K562 (cell line): ENCODE data around the gene NHLRC2. TPM values are rescaled to one million over a fixed set of nuclear protein-coding genes. Genes with fewer than 3 reads are reported as not detected.
A peak's percentile ranks its signal among the peaks of the same experiment; 100 is the strongest.

Source experiments
- ATAC-seq: fragments of 200-7000 bp; cut with Tn5 transposase; 3 replicates; pipeline ENCODE4 v1.9.1; 2020; ENCODE audit warnings: moderate library complexity
- BruUV-seq: library from RNA; stranded (reverse); fragments of 400-500 nt; replicated peaks from 2 replicates; lab custom pipeline; 2021; lab: Mats Ljungman, UMichigan
- CTCF ChIA-PET: fragments of 300-600 bp; formaldehyde crosslinking; extraction: SDS; loops from one replicate; lab custom pipeline; 2021; ENCODE audit warnings: low intra/inter-chr PET ratio; lab: Yijun Ruan, JAX
- POLR2A ChIA-PET: fragments of 300-600, 350-650 bp; sonication (Branson Sonifier 250); formaldehyde crosslinking; extraction: SDS; loops from one replicate; lab custom pipeline; 2021; ENCODE audit warnings: antibody characterized with exemption, inconsistent platforms; lab: Yijun Ruan, JAX
- DNase-seq, 4 experiments: peaks; one replicate each; pipeline versions ENCODE4 v3.0.0 to v3.0.0-alpha.2; 2011 to 2018; ENCODE audit warnings: low spot score in 3 of 4, mixed read lengths in 3 of 4; ENCODE audit errors: extremely low read depth in 1 of 4
- FAIRE-seq: peaks from 2 replicates; lab custom pipeline; 2011; peaks lifted over from hg19 to GRCh38; lab: Jason Lieb, UNC
- H2AFZ ChIP-seq: 2 replicates; pipeline ENCODE4 v1.6.0; 2011; ENCODE audit warnings: low read depth, low read length, control low read depth, inconsistent platforms
- H3K27ac ChIP-seq: fragments of 200-600 bp; 3 replicates; pipeline ENCODE4 v1.8.0; 2011; ENCODE audit warnings: low read depth, mild to moderate bottlenecking, control low read depth, inconsistent platforms, low read length, moderate library complexity, mixed read lengths; ENCODE audit errors: extremely low read depth
- H3K27me3 ChIP-seq, 2 experiments: fragments of 300-600 bp in 1 of 2; 2 replicates in 1 of 2; 3 replicates in 1 of 2; pipeline versions ENCODE4 v1.6.0 to v1.8.0; 2011; ENCODE audit warnings: inconsistent platforms in 2 of 2, low read length in 2 of 2, mild to moderate bottlenecking in 1 of 2, mixed read lengths in 1 of 2, moderate library complexity in 1 of 2; ENCODE audit not compliant: control insufficient read depth in 2 of 2, insufficient read depth in 2 of 2
- H3K36me3 ChIP-seq: fragments of 300-600 bp; 3 replicates; pipeline ENCODE4 v1.8.0; 2011; ENCODE audit warnings: mild to moderate bottlenecking, low read length, inconsistent platforms; ENCODE audit not compliant: control insufficient read depth, insufficient read depth
- H3K4me1 ChIP-seq, 2 experiments: fragments of 200-600 bp in 1 of 2; replicated peaks in 1 of 2; 2 replicates in 1 of 2; 3 replicates in 1 of 2; pipeline versions ENCODE4 v1.5.1 to v1.8.0; 2011; ENCODE audit warnings: inconsistent platforms in 2 of 2, low read length in 2 of 2, mild to moderate bottlenecking in 1 of 2, mixed read lengths in 1 of 2, moderate library complexity in 1 of 2; ENCODE audit not compliant: control insufficient read depth in 2 of 2, insufficient read depth in 2 of 2
- H3K4me2 ChIP-seq: 2 replicates; pipeline ENCODE4 v1.6.1; 2011; ENCODE audit warnings: low read length, control low read depth, inconsistent platforms, mixed read lengths; ENCODE audit not compliant: insufficient read depth
- H3K4me3 ChIP-seq: fragments of 200-600 bp; sonication (generic), shearing (Covaris generic); 2 replicates; pipeline ENCODE4 v1.5.1; 2016; ENCODE audit warnings: control low read depth, inconsistent platforms
- H3K79me2 ChIP-seq: fragments of 200-600 bp; 3 replicates; pipeline ENCODE4 v1.8.0; 2011; ENCODE audit warnings: low read length, inconsistent platforms; ENCODE audit not compliant: control insufficient read depth, insufficient read depth
- H3K9ac ChIP-seq, 2 experiments: 2 replicates each; pipeline versions ENCODE4 v1.6.0 to v1.6.1; 2011; ENCODE audit warnings: low read depth in 2 of 2, low read length in 2 of 2, control low read depth in 1 of 2, inconsistent platforms in 1 of 2, mild to moderate bottlenecking in 1 of 2, mixed read lengths in 1 of 2; ENCODE audit not compliant: insufficient read depth in 1 of 2
- H3K9me1 ChIP-seq: one replicate; pipeline ENCODE4 v1.6.0; 2011; ENCODE audit warnings: inconsistent platforms, mild to moderate bottlenecking, low read length, moderate library complexity; ENCODE audit not compliant: control insufficient read depth, insufficient read depth
- H3K9me3 ChIP-seq: replicated peaks from 2 replicates; pipeline ENCODE4 v1.5.1; 2011; ENCODE audit warnings: low read depth, low read length, inconsistent platforms; ENCODE audit not compliant: control insufficient read depth, insufficient read depth
- H4K20me1 ChIP-seq: replicated peaks from 2 replicates; pipeline ENCODE4 v1.6.1; 2011; ENCODE audit warnings: low read length, inconsistent platforms, mixed read lengths; ENCODE audit not compliant: control insufficient read depth, insufficient read depth
- C11orf30 ChIP-seq: fragments of 450-650 bp; IDR thresholded peaks from 2 replicates; pipeline ENCODE4 v1.6.1; 2016; ENCODE audit warnings: low read depth, mild to moderate bottlenecking
- HNRNPUL1 ChIP-seq: fragments of 200-400 bp; formaldehyde crosslinking; IDR thresholded peaks from 2 replicates; pipeline ENCODE4 v1.6.1; 2017; ENCODE audit warnings: low read length
- MAFK ChIP-seq: IDR thresholded peaks from 2 replicates; pipeline ENCODE4 v1.6.1; 2011; ENCODE audit warnings: low read length, improper control_type of control experiment
- NBN ChIP-seq: fragments of 450-650 bp; IDR thresholded peaks from 2 replicates; pipeline ENCODE4 v1.6.1; 2016; ENCODE audit warnings: low read depth, mild to moderate bottlenecking
- NCOA2 ChIP-seq, 2 experiments: fragments of 450-650 bp; IDR thresholded peaks; 2 replicates each; pipeline ENCODE4 v1.6.1; 2018; ENCODE audit warnings: mild to moderate bottlenecking in 2 of 2, moderate library complexity in 1 of 2; ENCODE audit not compliant: partially characterized antibody in 2 of 2
- TCF15 ChIP-seq: fragments of 250-450 bp; sonication (Bioruptor Pico); IDR thresholded peaks from 2 replicates; pipeline ENCODE4 v1.8.0; 2022; ENCODE audit warnings: moderate library complexity, mild to moderate bottlenecking, inconsistent platforms
- ZNF24 ChIP-seq: fragments of 450-650 bp; IDR thresholded peaks from 2 replicates; pipeline ENCODE4 v1.6.1; 2016
- ZNF316 ChIP-seq: fragments of 450-650 bp; IDR thresholded peaks from 2 replicates; pipeline ENCODE4 v1.6.1; 2016
- ZNF592 ChIP-seq: fragments of 450-650 bp; IDR thresholded peaks from 2 replicates; pipeline ENCODE4 v1.6.1; 2017; ENCODE audit warnings: antibody characterized with exemption, mild to moderate bottlenecking
- WGBS: fragments of 100-300 bp; shearing (Covaris generic); methylation state at CpG from one replicate; pipeline ENCODE4 v1.1.6; 2016; ENCODE audit warnings: low coverage, mixed read lengths; ENCODE audit not compliant: insufficient coverage; ENCODE audit errors: missing lambda C conversion rate; 5-methylcytosine and 5-hydroxymethylcytosine counted together
- in situ Hi-C: fragments of 300-500 bp; cut with MboI; formaldehyde crosslinking; loops from 4 replicates; pipeline ENCODE4 v1.15.0; 2018; ENCODE audit warnings: inconsistent platforms, mixed read lengths
- intact Hi-C: fragments of 100-400 bp; cut with micrococcal nuclease; formaldehyde crosslinking; loops from 2 replicates; pipeline ENCODE4 v1.14.2; 2022
- polyA plus RNA-seq, 8 experiments: library from polyadenylated mRNA; depleted of rRNA in 4 of 8; stranded (reverse) in 5 of 8; unstranded in 3 of 8; fragments of >200 nt; fragmentation: Nextera tagmentation in 2 of 8; fragmentation: Illumina TruSeq in 1 of 8; extraction: Ambion mirVana in 2 of 8; extraction: Trizol in 1 of 8; gene quantifications; 2 replicates each; pipeline versions ENCODE4 v1.2.1 to v1.2.3, GENCODE V29; 2011 to 2014; ENCODE audit warnings: inconsistent platforms in 1 of 8, missing spikeins in 1 of 8
- total RNA-seq, 7 experiments: library from RNA; depleted of rRNA in 6 of 7; stranded (reverse); fragments of >200 nt in 6 of 7; fragmentation: Illumina TruSeq in 2 of 7; extraction: Trizol in 2 of 7; gene quantifications; 2 replicates each; pipeline versions ENCODE4 v1.2.1 to v1.2.3, GENCODE V29; 2011 to 2021; ENCODE audit warnings: low replicate concordance in 1 of 7

NHLRC2 gene
- total and polyA plus RNA-seq, 9 of the 15 experiments (the other 6 are each of a cell fraction or from before 2014, with no cell fraction given): 1.5 to 22.4 (median 10.3) TPM

- no peak for FAIRE-seq
- peaks cover 30% of the 10 kb centered on the region; the same call in 2 of the 3 replicates for H3K36me3 ChIP-seq
- POLR2A ChIA-PET: no interaction called here
- H3K4me2 ChIP-seq: no peak overlapping the region
- peaks cover 5% of the 10 kb centered on the region; the same call in 1 of the 2 replicates for H3K9me3 ChIP-seq
- H3K27ac ChIP-seq: no peak overlapping the region
- DNase-seq: no peak
- no peak for ATAC-seq
- no peaks in the 10 kb centered on the region for H3K9me1 ChIP-seq
- TF ChIP-seq HNRNPUL1 (no peak), C11orf30 (peak; percentile 40; the same call in 1 of the 2 replicates), ZNF316 (peak; percentile 60)
- no peak overlapping the region for H3K4me3 ChIP-seq
- BruUV-seq: no TSS peak
- CTCF ChIA-PET: no interaction called here
- intact Hi-C loops (no loop called here), in situ Hi-C loops (no loop called here)
- H3K4me1 ChIP-seq: peaks cover 5 to 7% of the 10 kb centered on the region in 2 experiments; a peak in 4 of 5 replicates
- H3K79me2 ChIP-seq: peaks cover 60% of the 10 kb centered on the region
- 51% methylated on average over 2 of the region's 2 CpGs for WGBS
- H3K9ac ChIP-seq: no peak overlapping the region
- no peak overlapping the region for H2AFZ ChIP-seq
- H3K27me3 ChIP-seq: no peaks in the 10 kb centered on the region
- no peaks in the 10 kb centered on the region for H4K20me1 ChIP-seq
Observed at GRCh38 chr10:113869789-113870188, 15.3 kb downstream of the NHLRC2 start.

- FAIRE-seq (no peak), ATAC-seq (no peak), DNase-seq (no peak)
- Histone ChIP-seq H3K79me2 (peaks cover 58% of the 10 kb centered on the region), H3K4me3 (no peak overlapping the region), H3K9me1 (no peaks in the 10 kb centered on the region), H3K4me2 (no peak overlapping the region), H3K4me1 (peaks cover 0 to 2% of the 10 kb centered on the region in 2 experiments; a peak in 2 of 5 replicates), H3K36me3 (peaks cover 33% of the 10 kb centered on the region), H3K9me3 (peaks cover 5% of the 10 kb centered on the region; the same call in 1 of the 2 replicates), H4K20me1 (no peaks in the 10 kb centered on the region), H3K27ac (no peak overlapping the region), H3K9ac (no peak overlapping the region), H3K27me3 (no peaks in the 10 kb centered on the region), H2AFZ (no peak overlapping the region)
- ChIA-PET POLR2A (no interaction called here), CTCF (no interaction called here)
- intact Hi-C loops: no loop called here
- in situ Hi-C loops: no loop called here
- 91% methylated on average over 3 of the region's 3 CpGs for WGBS
- no TSS peak for BruUV-seq
- TF ChIP-seq MAFK (peak; percentile 87), ZNF24 (no peak), NBN (no peak), TCF15 (CRISPR knock-in tag) (no peak), ZNF592 (no peak), NCOA2 (IDR thresholded peaks at IDR 0.05; ENCODE audit: partially characterized antibody in 2 of 2) (no peak), ZNF316 (peak; percentile 95)
Observed at GRCh38 chr10:113872139-113873030, 17.9 kb downstream of the NHLRC2 start.
